Nucleus accumbens (tissue), 56 donors: ENCODE data around the gene LTB.

Experiments used
- DNase-seq, 56 donors: peaks; one replicate each; lab custom pipeline; 2025; lab: John Stamatoyannopoulos, UW

The LTB gene

DNA sequence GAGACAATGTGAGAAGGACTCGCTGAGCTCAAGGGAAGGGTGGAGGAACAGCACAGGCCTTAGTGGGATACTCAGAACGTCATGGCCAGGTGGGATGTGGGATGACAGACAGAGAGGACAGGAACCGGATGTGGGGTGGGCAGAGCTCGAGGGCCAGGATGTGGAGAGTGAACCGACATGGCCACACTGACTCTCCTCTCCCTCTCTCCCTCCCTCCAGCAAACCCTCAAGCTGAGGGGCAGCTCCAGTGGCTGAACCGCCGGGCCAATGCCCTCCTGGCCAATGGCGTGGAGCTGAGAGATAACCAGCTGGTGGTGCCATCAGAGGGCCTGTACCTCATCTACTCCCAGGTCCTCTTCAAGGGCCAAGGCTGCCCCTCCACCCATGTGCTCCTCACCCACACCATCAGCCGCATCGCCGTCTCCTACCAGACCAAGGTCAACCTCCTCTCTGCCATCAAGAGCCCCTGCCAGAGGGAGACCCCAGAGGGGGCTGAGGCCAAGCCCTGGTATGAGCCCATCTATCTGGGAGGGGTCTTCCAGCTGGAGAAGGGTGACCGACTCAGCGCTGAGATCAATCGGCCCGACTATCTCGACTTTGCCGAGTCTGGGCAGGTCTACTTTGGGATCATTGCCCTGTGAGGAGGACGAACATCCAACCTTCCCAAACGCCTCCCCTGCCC, 5.2 kb downstream of the LTB start:
- no peak for DNase-seq

DNA sequence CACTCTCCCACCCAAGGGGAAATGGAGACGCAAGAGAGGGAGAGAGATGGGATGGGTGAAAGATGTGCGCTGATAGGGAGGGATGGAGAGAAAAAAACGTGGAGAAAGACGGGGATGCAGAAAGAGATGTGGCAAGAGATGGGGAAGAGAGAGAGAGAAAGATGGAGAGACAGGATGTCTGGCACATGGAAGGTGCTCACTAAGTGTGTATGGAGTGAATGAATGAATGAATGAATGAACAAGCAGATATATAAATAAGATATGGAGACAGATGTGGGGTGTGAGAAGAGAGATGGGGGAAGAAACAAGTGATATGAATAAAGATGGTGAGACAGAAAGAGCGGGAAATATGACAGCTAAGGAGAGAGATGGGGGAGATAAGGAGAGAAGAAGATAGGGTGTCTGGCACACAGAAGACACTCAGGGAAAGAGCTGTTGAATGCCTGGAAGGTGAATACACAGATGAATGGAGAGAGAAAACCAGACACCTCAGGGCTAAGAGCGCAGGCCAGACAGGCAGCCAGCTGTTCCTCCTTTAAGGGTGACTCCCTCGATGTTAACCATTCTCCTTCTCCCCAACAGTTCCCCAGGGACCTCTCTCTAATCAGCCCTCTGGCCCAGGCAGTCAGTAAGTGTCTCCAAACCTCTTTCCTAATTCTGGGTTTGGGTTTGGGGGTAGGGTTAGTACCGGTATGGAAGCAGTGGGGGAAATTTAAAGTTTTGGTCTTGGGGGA, 6.1 kb downstream of the LTB start:
- DNase-seq = no peak

DNA sequence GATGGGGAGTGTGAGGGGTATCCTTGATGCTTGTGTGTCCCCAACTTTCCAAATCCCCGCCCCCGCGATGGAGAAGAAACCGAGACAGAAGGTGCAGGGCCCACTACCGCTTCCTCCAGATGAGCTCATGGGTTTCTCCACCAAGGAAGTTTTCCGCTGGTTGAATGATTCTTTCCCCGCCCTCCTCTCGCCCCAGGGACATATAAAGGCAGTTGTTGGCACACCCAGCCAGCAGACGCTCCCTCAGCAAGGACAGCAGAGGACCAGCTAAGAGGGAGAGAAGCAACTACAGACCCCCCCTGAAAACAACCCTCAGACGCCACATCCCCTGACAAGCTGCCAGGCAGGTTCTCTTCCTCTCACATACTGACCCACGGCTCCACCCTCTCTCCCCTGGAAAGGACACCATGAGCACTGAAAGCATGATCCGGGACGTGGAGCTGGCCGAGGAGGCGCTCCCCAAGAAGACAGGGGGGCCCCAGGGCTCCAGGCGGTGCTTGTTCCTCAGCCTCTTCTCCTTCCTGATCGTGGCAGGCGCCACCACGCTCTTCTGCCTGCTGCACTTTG, 6.8 kb downstream of the LTB start, which contains the start of gene TNF:
TSS of gene TNF (plus strand) at position 231 of the 567 bp plus-strand sequence. CDS start at position 408, 177 bp downstream.
- DNase-seq = peak in 14 of 56 donors; percentile 3 to 45 (median 14)

DNA sequence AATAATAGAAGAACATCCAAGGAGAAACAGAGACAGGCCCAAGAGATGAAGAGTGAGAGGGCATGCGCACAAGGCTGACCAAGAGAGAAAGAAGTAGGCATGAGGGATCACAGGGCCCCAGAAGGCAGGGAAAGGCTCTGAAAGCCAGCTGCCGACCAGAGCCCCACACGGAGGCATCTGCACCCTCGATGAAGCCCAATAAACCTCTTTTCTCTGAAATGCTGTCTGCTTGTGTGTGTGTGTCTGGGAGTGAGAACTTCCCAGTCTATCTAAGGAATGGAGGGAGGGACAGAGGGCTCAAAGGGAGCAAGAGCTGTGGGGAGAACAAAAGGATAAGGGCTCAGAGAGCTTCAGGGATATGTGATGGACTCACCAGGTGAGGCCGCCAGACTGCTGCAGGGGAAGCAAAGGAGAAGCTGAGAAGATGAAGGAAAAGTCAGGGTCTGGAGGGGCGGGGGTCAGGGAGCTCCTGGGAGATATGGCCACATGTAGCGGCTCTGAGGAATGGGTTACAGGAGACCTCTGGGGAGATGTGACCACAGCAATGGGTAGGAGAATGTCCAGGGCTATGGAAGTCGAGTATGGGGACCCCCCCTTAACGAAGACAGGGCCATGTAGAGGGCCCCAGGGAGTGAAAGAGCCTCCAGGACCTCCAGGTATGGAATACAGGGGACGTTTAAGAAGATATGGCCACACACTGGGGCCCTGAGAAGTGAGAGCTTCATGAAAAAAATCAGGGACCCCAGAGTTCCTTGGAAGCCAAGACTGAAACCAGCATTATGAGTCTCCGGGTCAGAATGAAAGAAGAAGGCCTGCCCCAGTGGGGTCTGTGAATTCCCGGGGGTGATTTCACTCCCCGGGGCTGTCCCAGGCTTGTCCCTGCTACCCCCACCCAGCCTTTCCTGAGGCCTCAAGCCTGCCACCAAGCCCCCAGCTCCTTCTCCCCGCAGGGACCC, 7.8 kb downstream of the LTB start:
- DNase-seq = no peak

DNA sequence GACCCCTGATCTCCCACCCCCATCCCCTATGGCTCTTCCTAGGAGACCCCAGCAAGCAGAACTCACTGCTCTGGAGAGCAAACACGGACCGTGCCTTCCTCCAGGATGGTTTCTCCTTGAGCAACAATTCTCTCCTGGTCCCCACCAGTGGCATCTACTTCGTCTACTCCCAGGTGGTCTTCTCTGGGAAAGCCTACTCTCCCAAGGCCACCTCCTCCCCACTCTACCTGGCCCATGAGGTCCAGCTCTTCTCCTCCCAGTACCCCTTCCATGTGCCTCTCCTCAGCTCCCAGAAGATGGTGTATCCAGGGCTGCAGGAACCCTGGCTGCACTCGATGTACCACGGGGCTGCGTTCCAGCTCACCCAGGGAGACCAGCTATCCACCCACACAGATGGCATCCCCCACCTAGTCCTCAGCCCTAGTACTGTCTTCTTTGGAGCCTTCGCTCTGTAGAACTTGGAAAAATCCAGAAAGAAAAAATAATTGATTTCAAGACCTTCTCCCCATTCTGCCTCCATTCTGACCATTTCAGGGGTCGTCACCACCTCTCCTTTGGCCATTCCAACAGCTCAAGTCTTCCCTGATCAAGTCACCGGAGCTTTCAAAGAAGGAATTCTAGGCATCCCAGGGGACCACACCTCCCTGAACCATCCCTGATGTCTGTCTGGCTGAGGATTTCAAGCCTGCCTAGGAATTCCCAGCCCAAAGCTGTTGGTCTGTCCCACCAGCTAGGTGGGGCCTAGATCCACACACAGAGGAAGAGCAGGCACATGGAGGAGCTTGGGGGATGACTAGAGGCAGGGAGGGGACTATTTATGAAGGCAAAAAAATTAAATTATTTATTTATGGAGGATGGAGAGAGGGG, 8.8 kb downstream of the LTB start:
- no peak for DNase-seq

DNA sequence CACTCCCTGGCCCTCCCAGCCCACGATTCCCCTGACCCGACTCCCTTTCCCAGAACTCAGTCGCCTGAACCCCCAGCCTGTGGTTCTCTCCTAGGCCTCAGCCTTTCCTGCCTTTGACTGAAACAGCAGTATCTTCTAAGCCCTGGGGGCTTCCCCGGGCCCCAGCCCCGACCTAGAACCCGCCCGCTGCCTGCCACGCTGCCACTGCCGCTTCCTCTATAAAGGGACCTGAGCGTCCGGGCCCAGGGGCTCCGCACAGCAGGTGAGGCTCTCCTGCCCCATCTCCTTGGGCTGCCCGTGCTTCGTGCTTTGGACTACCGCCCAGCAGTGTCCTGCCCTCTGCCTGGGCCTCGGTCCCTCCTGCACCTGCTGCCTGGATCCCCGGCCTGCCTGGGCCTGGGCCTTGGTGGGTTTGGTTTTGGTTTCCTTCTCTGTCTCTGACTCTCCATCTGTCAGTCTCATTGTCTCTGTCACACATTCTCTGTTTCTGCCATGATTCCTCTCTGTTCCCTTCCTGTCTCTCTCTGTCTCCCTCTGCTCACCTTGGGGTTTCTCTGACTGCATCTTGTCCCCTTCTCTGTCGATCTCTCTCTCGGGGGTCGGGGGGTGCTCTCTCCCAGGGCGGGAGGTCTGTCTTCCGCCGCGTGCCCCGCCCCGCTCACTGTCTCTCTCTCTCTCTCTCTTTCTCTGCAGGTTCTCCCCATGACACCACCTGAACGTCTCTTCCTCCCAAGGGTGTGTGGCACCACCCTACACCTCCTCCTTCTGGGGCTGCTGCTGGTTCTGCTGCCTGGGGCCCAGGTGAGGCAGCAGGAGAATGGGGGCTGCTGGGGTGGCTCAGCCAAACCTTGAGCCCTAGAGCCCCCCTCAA, 9.9 kb downstream of the LTB start, which contains the start of gene LTA:
TSS of gene LTA (plus strand) at position 249 of the 871 bp plus-strand sequence. CDS start at position 703, 454 bp downstream.
- DNase-seq = no peak

DNA sequence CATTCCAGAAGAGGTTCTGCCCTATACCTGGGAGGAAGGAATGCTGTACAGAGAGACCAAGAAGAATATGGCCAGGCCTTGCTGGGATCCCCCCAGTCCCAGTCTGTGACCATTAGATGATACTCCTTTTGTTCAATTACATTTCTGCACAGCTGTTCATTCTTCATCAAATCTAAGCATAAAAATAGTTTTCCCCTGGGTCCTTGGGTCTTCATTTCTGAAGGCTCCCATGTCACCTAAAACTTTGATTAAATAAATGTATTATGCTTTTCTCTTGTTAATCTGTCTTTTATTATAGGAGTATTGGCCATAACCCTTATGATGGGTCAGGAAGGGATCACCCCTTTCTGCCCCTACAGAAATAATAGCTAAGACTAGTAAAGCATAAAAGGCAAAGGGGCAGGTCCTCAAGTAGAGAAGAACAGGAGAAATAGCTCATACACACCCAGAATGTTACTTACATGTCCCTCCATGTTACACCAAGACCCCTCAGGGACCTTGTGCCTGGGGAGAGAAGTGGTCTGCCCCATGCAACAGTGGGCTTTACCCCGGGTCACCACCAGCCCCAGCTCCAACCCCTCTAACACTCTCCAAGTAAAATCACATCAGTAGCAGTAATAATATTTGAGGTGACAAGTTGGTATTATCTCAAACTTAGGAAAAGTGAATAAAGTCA, 12.2 kb downstream of the LTB start:
- DNase-seq = no peak

DNA sequence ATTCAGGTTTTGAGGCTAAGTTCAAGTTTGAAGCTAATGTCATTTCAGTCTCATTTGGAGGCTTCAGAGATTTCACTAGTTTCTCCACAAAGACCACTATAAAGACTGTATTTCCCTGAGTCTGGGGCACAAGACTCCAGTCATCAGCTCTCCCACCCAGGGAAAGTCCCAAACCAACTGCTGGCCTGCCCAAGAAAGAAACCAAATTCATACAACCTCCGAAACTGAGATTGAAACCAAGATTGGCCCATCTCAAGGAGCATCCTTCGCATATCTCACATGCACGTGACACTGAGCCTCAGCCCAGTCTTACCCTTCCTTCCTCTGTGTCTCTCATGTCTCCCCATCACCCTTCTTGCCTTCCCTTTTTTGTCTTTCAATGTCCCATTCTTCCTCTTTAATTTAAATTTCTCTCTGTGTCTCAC, 13.7 kb downstream of the LTB start:
- DNase-seq = no peak

DNA sequence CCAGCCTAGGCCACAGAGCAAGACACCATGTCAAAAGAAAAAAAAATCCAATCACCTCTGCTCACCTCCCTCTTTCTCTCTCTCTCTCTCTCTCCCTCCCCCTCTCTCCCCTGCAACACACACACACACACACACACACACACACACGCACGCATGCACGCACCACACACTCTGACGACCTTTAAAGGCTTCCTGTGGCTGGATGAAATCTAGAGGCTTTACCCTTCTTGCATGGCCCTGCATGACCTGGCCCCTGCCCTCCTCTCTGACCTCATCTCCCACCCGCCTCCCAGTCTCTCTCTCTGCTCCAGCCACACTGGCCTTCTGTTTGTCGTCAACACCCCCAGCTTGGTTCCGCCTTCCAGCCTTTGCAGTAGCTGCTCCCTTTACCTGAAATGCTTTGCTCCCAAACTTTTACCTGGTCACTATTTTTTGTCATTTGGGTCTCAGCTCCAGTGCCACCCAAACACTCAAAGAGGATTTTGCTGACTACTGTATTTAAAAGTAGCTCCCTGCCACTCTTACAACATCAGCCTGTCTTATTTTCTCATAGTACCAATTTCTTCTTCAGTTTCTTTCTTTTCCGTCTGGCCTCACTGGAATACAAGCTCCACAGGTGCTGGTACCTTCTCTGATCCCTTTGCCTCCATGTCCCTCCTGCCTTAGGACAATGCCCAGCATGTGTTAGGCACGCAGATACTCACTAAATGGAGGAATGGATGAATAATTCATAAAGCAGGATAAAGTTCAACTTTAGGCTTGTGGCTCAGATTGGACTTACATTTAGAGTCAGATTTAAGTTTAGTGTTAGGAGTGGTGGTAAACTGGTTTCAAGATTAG, 14.5 kb downstream of the LTB start:
- no peak for DNase-seq

DNA sequence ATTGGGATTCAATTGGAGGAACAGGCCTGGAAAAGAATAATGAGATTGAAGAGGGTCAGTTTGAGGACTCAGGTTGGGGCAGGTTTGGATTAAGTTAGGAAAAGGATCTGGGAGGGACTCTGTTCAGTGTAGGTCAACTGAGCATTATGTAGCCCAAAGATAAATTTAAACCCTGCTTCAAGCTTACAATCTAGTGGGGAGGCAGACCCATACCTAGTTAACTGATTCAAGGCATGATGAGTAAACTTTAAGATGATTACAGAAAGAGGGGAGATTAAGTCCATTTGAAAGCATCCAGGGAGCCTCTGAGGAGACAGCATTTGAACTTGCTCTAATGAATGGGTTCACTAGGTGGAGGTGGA, 21.5 kb downstream of the LTB start:
- DNase-seq = no peak

DNA sequence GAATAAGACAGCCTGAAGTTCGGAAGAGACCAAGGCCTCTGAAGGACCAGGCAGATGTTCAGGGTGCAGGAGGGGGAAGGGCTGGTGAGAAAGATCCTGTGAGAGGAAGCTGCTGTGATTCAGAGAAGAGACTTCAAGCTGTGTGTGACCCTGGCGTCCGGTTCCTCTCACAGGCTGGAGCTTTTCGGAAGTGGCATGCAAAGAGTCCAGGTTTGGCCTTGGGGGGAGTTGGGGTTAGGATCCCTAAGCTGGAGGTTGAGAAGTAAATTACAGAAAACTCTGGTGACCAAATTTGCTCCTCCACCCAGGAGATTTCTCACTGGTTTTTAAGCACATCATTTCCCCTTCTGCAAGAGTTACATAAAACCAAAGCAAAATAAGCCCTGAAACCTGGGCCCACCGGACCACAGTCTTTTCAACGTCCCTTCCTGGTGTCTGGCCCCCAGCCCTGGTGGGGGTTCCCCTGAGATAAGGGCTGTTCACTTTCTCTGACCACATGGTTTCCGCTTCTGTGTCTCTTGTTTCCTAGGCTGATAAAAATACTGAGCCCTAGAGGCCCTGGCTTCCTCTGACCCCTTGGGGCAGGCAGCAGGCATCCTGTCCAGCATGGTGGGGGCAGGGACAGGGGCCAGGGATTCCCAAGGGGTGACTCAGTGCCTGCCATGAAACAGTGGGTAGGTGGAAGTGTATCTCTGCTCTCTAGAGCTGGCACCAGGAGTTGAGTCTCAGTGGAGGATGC, 22.1 kb downstream of the LTB start:
- DNase-seq = peak in 21 of 56 donors; percentile 3 to 46 (median 18)

DNA sequence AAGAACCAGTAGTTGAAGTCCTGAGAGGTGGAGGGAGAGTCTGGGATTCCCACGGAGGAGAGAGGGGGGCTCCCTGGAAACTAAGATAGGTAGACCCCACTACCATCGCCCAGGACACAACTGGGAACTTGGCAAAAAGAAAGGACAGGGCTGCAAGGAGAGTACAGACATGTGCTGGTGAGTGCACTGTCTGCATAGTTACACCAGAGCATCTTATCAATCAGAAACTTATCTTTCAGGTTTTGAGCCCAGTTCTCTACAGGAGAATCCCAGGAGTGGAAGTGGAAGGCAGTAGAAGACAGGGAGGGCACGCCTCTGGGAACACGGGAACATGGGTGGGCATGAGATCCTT, 22.6 kb downstream of the LTB start:
- no peak for DNase-seq

DNA sequence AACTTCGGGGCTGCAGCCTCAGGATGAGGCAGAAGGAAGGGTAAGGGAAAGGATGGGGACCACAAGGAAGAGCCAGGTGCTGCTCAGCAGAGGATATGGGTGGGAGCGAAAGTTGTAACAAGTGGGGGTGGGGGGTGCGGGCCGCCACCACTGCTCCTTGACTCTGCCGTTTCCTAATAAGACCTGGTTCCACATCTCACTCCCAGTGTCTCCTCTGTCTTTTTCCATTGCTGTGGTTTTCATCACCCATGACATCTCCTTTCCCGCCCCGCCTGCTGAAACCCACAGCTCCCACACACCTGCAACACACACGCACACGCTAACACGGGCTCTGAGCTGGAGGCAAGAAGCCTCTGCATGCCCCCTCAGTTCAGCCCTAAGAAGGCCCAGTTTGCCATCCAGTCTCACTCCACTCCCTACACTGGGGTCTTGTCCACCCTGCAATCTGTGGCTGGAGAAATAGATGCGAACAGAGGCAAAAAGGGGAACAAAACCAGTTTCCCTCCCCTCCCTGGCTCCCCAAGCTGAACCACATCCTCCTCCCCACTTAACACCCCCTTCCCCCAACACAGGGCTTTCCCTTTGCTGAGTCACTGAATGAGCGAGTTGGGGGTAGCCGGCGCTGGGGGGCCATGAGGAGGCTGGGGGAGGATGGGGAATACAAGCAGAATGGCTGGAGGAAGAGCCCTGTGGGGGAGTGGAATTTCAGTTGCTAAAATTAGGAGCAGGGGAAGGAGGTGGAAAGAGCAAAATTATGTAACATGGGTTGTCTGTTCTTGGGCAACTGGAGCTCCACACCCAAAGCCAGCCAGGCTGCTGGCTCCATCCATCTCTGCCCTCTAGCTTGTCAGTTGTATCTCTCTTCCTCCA, 23.4 kb downstream of the LTB start:
- DNase-seq = peak in 33 of 56 donors; percentile 9 to 71 (median 45)

DNA sequence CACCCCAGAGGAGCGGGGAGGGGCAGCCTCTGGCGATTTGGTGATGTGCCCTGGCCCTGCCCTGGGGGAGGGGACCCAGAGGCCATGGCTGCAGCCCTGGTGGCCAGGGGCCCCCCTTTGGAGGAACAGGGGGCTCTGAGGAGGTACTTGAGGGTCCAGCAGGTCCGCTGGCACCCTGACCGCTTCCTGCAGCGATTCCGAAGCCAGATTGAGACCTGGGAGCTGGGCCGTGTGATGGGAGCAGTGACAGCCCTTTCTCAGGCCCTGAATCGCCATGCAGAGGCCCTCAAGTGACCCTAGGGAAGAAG, 24.0 kb downstream of the LTB start:
- no peak for DNase-seq

DNA sequence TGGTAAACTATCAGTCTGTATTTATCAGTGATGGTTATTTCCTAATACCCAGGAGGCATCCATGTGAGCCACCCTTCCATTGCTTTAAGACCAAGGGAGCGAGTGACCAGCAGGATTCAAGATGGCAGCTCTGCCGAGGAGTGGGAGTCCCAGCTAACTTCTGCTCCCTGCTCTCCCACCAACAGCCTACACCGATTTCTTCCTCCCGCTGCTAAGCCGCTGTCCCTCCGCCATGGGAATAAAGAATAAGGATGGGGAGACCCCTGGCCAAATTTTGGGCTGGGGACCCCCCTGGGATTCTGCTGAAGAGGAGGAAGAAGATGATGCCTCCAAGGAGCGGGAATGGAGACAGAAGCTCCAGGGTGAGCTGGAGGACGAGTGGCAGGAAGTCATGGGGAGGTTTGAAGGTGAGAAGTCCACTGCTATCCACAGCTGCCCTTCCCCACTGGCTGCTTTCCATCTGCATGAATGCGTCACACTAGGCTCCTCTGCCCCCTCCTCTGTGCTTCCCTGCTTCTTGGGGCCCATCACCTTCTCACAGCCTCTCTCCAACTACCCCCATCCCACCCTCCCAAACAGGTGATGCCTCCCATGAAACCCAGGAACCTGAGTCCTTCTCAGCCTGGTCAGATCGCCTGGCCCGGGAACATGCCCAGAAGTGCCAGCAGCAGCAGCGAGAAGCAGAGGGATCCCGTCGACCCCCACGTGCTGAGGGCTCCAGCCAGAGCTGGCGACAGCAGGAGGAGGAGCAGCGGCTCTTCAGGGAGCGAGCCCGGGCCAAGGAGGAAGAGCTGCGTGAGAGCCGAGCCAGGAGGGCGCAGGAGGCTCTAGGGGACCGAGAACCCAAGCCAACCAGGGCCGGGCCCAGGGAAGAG, 24.5 kb downstream of the LTB start:
- no peak for DNase-seq
